Neural progenitor cell (in vitro differentiated cells): ENCODE data around the gene RNF4.

Source experiments
- EZH2phosphoT487 ChIP-seq: fragments of 200-600 bp; sonication (generic); IDR thresholded peaks from 2 replicates; pipeline ENCODE4 v1.6.1; 2017; ENCODE audit warnings: antibody characterized with exemption
- TF ChIP-seq, protein P1 (sequence below): fragments of 200-600 bp; sonication (generic); IDR thresholded peaks from 2 replicates; pipeline ENCODE4 v1.5.1; 2017; ENCODE audit warnings: antibody characterized with exemption, mild to moderate bottlenecking

GRCh38 chr4:2486981-2487380 lies 18.1 kb downstream of the RNF4 start:
- TF ChIP-seq, protein P1, sequence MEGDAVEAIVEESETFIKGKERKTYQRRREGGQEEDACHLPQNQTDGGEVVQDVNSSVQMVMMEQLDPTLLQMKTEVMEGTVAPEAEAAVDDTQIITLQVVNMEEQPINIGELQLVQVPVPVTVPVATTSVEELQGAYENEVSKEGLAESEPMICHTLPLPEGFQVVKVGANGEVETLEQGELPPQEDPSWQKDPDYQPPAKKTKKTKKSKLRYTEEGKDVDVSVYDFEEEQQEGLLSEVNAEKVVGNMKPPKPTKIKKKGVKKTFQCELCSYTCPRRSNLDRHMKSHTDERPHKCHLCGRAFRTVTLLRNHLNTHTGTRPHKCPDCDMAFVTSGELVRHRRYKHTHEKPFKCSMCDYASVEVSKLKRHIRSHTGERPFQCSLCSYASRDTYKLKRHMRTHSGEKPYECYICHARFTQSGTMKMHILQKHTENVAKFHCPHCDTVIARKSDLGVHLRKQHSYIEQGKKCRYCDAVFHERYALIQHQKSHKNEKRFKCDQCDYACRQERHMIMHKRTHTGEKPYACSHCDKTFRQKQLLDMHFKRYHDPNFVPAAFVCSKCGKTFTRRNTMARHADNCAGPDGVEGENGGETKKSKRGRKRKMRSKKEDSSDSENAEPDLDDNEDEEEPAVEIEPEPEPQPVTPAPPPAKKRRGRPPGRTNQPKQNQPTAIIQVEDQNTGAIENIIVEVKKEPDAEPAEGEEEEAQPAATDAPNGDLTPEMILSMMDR, result no peak
- TF ChIP-seq EZH2phosphoT487, result no peak
